A549 (cell line): ENCODE measurements around the gene RAD51B. TPM values are rescaled to one million over a fixed set of nuclear protein-coding genes. Genes with fewer than 3 reads are reported as not detected.

ENCODE experiments used
- ATAC-seq, 2 experiments: fragments of 200-7000 bp in 1 of 2; fragments of >200 bp in 1 of 2; cut with Nextera tagmentation in 1 of 2; cut with Tn5 transposase in 1 of 2; 3 replicates each; pipeline versions ENCODE4 v1.8.0 to v1.9.1; 2018 to 2020; ENCODE audit warnings: mild to moderate bottlenecking in 1 of 2, moderate library complexity in 1 of 2
- CTCF ChIA-PET: fragments of 300-600 bp; sonication (Branson Sonifier 250); formaldehyde crosslinking; extraction: SDS; loops from one replicate; lab custom pipeline; 2021; ENCODE audit warnings: antibody characterized with exemption, inconsistent platforms; lab: Yijun Ruan, JAX
- POLR2A ChIA-PET: fragments of 350-600 bp; formaldehyde crosslinking; extraction: SDS; loops from one replicate; lab custom pipeline; 2021; ENCODE audit warnings: antibody characterized with exemption, inconsistent platforms; lab: Yijun Ruan, JAX
- DNase-seq, 2 experiments: peaks; one replicate each; pipeline versions ENCODE4 v3.0.0 to v3.0.0-alpha.2; 2011 to 2016; ENCODE audit warnings: low read depth in 1 of 2, low spot score in 1 of 2
- FAIRE-seq: peaks from 2 replicates; lab custom pipeline; 2011; peaks lifted over from hg19 to GRCh38; lab: Jason Lieb, UNC
- H3K27ac ChIP-seq, 2 experiments: fragments of >200 bp; sonication (Bioruptor Twin); formaldehyde crosslinking; 3 replicates each; pipeline ENCODE4 v1.5.1; 2016 to 2017
- H3K4me1 ChIP-seq: fragments of >200 bp; sonication (Bioruptor Twin); formaldehyde crosslinking; 3 replicates; pipeline ENCODE4 v1.6.1; 2016
- H3K4me2 ChIP-seq: fragments of >200 bp; sonication (Bioruptor Twin); formaldehyde crosslinking; 3 replicates; pipeline ENCODE4 v1.6.1; 2016
- H3K4me3 ChIP-seq: fragments of >200 bp; sonication (Bioruptor Twin); formaldehyde crosslinking; 3 replicates; pipeline ENCODE4 v1.5.1; 2016
- H3K9me3 ChIP-seq: fragments of >200 bp; sonication (Bioruptor Twin); formaldehyde crosslinking; 3 replicates; pipeline ENCODE4 v1.6.1; 2016
- BCL3 ChIP-seq: fragments of >200 bp; sonication (Bioruptor Twin); formaldehyde crosslinking; IDR thresholded peaks from 3 replicates; pipeline ENCODE4 v1.6.1; 2016
- CBX2 ChIP-seq: fragments of 200-600 bp; sonication (generic); IDR thresholded peaks from 2 replicates; pipeline ENCODE4 v1.6.1; 2016; ENCODE audit warnings: low read depth, mild to moderate bottlenecking, borderline replicate concordance
- CBX8 ChIP-seq: fragments of 200-600 bp; sonication (generic); IDR thresholded peaks from 2 replicates; pipeline ENCODE4 v1.6.1; 2016
- CHD4 ChIP-seq: fragments of 200-600 bp; sonication (generic); IDR thresholded peaks from 2 replicates; pipeline ENCODE4 v1.6.1; 2016; ENCODE audit warnings: antibody characterized with exemption, mild to moderate bottlenecking, borderline replicate concordance
- EHMT2 ChIP-seq: fragments of 200-600 bp; sonication (generic); IDR thresholded peaks from 2 replicates; pipeline ENCODE4 v1.6.1; 2016; ENCODE audit warnings: antibody characterized with exemption, low read depth, mild to moderate bottlenecking, moderate library complexity
- ELK1 ChIP-seq: fragments of 150-350 bp; IDR thresholded peaks from 2 replicates; pipeline ENCODE4 v1.6.1; 2014; ENCODE audit warnings: low read depth, mild to moderate bottlenecking, low read length
- FOXS1 ChIP-seq: fragments of 250-450 bp; sonication (Bioruptor Pico); IDR thresholded peaks from 2 replicates; pipeline ENCODE4 v1.5.0; 2020; ENCODE audit warnings: mild to moderate bottlenecking, moderate library complexity
- GATA3 ChIP-seq: IDR thresholded peaks from 2 replicates; pipeline ENCODE4 v1.6.1; 2012; ENCODE audit warnings: borderline replicate concordance
- HEYL ChIP-seq: fragments of 250-450 bp; sonication (Bioruptor Pico); IDR thresholded peaks from 2 replicates; pipeline ENCODE4 v1.8.0; 2021; ENCODE audit warnings: mild to moderate bottlenecking, moderate library complexity
- JUN ChIP-seq, 2 experiments: fragments of >200 bp; sonication (Bioruptor Twin); formaldehyde crosslinking; IDR thresholded peaks; 2 replicates in 1 of 2; 3 replicates in 1 of 2; pipeline ENCODE4 v1.6.1; 2016 to 2017
- JUNB ChIP-seq: fragments of >200 bp; sonication (Bioruptor Twin); formaldehyde crosslinking; IDR thresholded peaks from 2 replicates; pipeline ENCODE4 v1.6.1; 2016
- KDM1A ChIP-seq: fragments of 200-600 bp; sonication (generic); IDR thresholded peaks from 2 replicates; pipeline ENCODE4 v1.6.1; 2016; ENCODE audit warnings: low read depth, mild to moderate bottlenecking
- KDM5A ChIP-seq: fragments of 200-600 bp; sonication (generic); IDR thresholded peaks from 2 replicates; pipeline ENCODE4 v1.6.1; 2016; ENCODE audit warnings: antibody characterized with exemption, mild to moderate bottlenecking
- MAZ ChIP-seq: fragments of 150-350 bp; IDR thresholded peaks from 2 replicates; pipeline ENCODE4 v1.6.1; 2014; ENCODE audit warnings: antibody characterized with exemption, low read depth, low read length, borderline replicate concordance
- NPAS2 ChIP-seq: fragments of 250-450 bp; sonication (Bioruptor Pico); IDR thresholded peaks from 2 replicates; pipeline ENCODE4 v1.8.0; 2022; ENCODE audit warnings: mild to moderate bottlenecking, moderate library complexity, borderline replicate concordance
- PBX3 ChIP-seq: IDR thresholded peaks from 2 replicates; pipeline ENCODE4 v1.6.1; 2012
- PHF8 ChIP-seq: fragments of 200-600 bp; sonication (generic); IDR thresholded peaks from 2 replicates; pipeline ENCODE4 v1.6.1; 2016; ENCODE audit warnings: low read depth, mild to moderate bottlenecking, antibody characterized with exemption, moderate library complexity, borderline replicate concordance
- POLR2A ChIP-seq: IDR thresholded peaks from 2 replicates; pipeline ENCODE4 v1.6.1; 2012; ENCODE audit warnings: mild to moderate bottlenecking, low read length
- POLR2AphosphoS2 ChIP-seq: conservative IDR thresholded peaks from 2 replicates; pipeline ENCODE4 v1.6.1; 2012; ENCODE audit warnings: low read length, improper control_type of control experiment, inconsistent platforms
- RFX5 ChIP-seq: fragments of 450-650 bp; IDR thresholded peaks from 2 replicates; pipeline ENCODE4 v1.7.1; 2014; ENCODE audit warnings: antibody characterized with exemption, mild to moderate bottlenecking, moderate library complexity
- RNF2 ChIP-seq: fragments of 200-600 bp; sonication (generic); IDR thresholded peaks from 2 replicates; pipeline ENCODE4 v1.6.1; 2016; ENCODE audit warnings: low read depth, mild to moderate bottlenecking, antibody characterized with exemption, moderate library complexity, borderline replicate concordance
- USF2 ChIP-seq: fragments of 450-650 bp; IDR thresholded peaks from 2 replicates; pipeline ENCODE4 v1.6.1; 2014; ENCODE audit warnings: antibody characterized with exemption
- ZFP36 ChIP-seq: fragments of 450-650 bp; IDR thresholded peaks from 2 replicates; pipeline ENCODE4 v1.6.1; 2014; ENCODE audit warnings: borderline replicate concordance; ENCODE audit not compliant: partially characterized antibody
- ZNF302 ChIP-seq: fragments of 250-450 bp; sonication (Bioruptor Pico); IDR thresholded peaks from 2 replicates; pipeline ENCODE4 v1.9.0; 2021; ENCODE audit warnings: inconsistent platforms, mild to moderate bottlenecking, moderate library complexity
- WGBS: methylation state at CpG from one replicate; pipeline ENCODE4 v1.1.6; 2017; ENCODE audit errors: missing lambda C conversion rate; 5-methylcytosine and 5-hydroxymethylcytosine counted together
- polyA plus RNA-seq, 4 experiments: library from polyadenylated mRNA; depleted of rRNA in 3 of 4; stranded (reverse); fragments of >200 nt; fragmentation: RNase III in 1 of 4; extraction: RNeasy Plus Mini Kit Qiagen cat#74134 plus additional on column Dnase treatment in 1 of 4; gene quantifications; 2 replicates in 3 of 4; 3 replicates in 1 of 4; pipeline ENCODE4 v1.2.3, GENCODE V29; 2011 to 2017

Gene RAD51B
- polyA plus RNA-seq, 2 of the 4 experiments (the other 2 are of a cell fraction), result 7.2 to 10.8 TPM

GRCh38 chr14:68370057-68370360 lies 550.4 kb downstream of the RAD51B start:
- TF ChIP-seq POLR2AphosphoS2 (no peak), USF2 (no peak), HEYL (CRISPR knock-in tag) (no peak), RNF2 (no peak), ELK1 (no peak), CBX8 (no peak), PBX3 (no peak), FOXS1 (CRISPR knock-in tag) (no peak), GATA3 (no peak), MAZ (no peak)
- FAIRE-seq (no peak), DNase-seq (no peak), ATAC-seq (no peak)
- no peak overlapping the region for H3K4me3 ChIP-seq
- CTCF ChIA-PET, result interaction anchor here (1.0 kb wide), 1 partner anchor 474 kb away, joined by 3 read pairs; no protein-coding TSS in a partner anchor
- POLR2A ChIA-PET, result no interaction called here
- peaks cover 15% of the 10 kb centered on the region for H3K4me1 ChIP-seq
- H3K4me2 ChIP-seq, result no peak overlapping the region
- no peaks in the 10 kb centered on the region for H3K9me3 ChIP-seq
- H3K27ac ChIP-seq, result no peak overlapping the region

- FAIRE-seq (no peak), DNase-seq (no peak), ATAC-seq (no peak)
- peak overlapping the region in 1 of 2 experiments; percentile 59; a peak in 2 of 6 replicates for H3K27ac ChIP-seq
- no peak overlapping the region for H3K4me2 ChIP-seq
- 0 out of 3 replicates have a peak, but pooled peaks cover 5% of the 10 kb centered on the region for H3K4me1 ChIP-seq
- CTCF ChIA-PET, result no interaction called here
- TF ChIP-seq KDM5A (no peak), PHF8 (no peak), POLR2A (no peak), RFX5 (no peak), ZNF302 (CRISPR knock-in tag) (no peak), CHD4 (no peak), CBX2 (no peak), GATA3 (no peak), KDM1A (no peak), ZFP36 (no peak), PBX3 (no peak), JUN (IDR thresholded peaks at IDR 0.05) (no peak), USF2 (no peak), JUNB (no peak), EHMT2 (no peak), BCL3 (no peak), NPAS2 (no peak)
- H3K4me3 ChIP-seq, result no peak overlapping the region
- WGBS, result 84% methylated on average over 2 of the region's 2 CpGs
- no peaks in the 10 kb centered on the region for H3K9me3 ChIP-seq
- POLR2A ChIA-PET, result no interaction called here
Observed at GRCh38 chr14:68372368-68372767, 552.8 kb downstream of the RAD51B start.
